GM19452 (cell line): ENCODE results near the gene NUDT15.
"Not testable (repeated sequence)": the region's sequence is repeated elsewhere in the genome, so short reads cannot be mapped to it uniquely, and the experiment has no call there.

Experiments
- ATAC-seq: cut with Tn5 transposase; IDR thresholded peaks from one replicate; pipeline ENCODE4 v1.9.1; 2021; ENCODE audit not compliant: unreplicated experiment

NUDT15 gene

GRCh38 chr13:48037346-48038173 is at the start of gene NUDT15:
Gene NUDT15 (plus strand): TSS chr13:48037726. CDS start chr13:48037747, 21 bp downstream.
- ATAC-seq, result peak; percentile 94

- no peak for ATAC-seq
These were observed 47.1 kb upstream of the NUDT15 start for GRCh38 chr13:47990427-47990826.

GRCh38 chr13:47990920-47991466 is 46.5 kb upstream of the NUDT15 start:
- no peak for ATAC-seq

- no peak for ATAC-seq
These were observed 45.7 kb upstream of the NUDT15 start for GRCh38 chr13:47991859-47992258.

- no peak for ATAC-seq
These were observed 40.1 kb upstream of the NUDT15 start for GRCh38 chr13:47997384-47997783.

GRCh38 chr13:47999973-48000372 is 37.6 kb upstream of the NUDT15 start:
- ATAC-seq, result no peak

GRCh38 chr13:48000559-48001113 is 36.9 kb upstream of the NUDT15 start:
- ATAC-seq, result peak; percentile 29

- peak; percentile 99 for ATAC-seq
These were observed 36.2 kb upstream of the NUDT15 start, which contains the start of gene SUCLA2 for GRCh38 chr13:48001114-48001881. Gene SUCLA2 (minus strand): TSS chr13:48001273. CDS start chr13:48001269, 4 bp downstream.

- ATAC-seq, result not testable (repeated sequence)
These were observed 35.5 kb upstream of the NUDT15 start for GRCh38 chr13:48001999-48002398.

- ATAC-seq, result no peak
These were observed 33.3 kb upstream of the NUDT15 start for GRCh38 chr13:48004201-48004600.

- ATAC-seq, result no peak
These were observed 31.1 kb upstream of the NUDT15 start for GRCh38 chr13:48006396-48006795.

- no peak for ATAC-seq
These were observed 28.2 kb upstream of the NUDT15 start for GRCh38 chr13:48009284-48009683.

- ATAC-seq, result no peak
These were observed 26.8 kb upstream of the NUDT15 start for GRCh38 chr13:48010698-48011097.

- ATAC-seq, result no peak
These were observed 24.9 kb upstream of the NUDT15 start for GRCh38 chr13:48012668-48013067.

- ATAC-seq, result no peak
These were observed 23.2 kb upstream of the NUDT15 start for GRCh38 chr13:48014359-48014758.

- no peak for ATAC-seq
These were observed 18.9 kb upstream of the NUDT15 start for GRCh38 chr13:48018637-48019036.

- ATAC-seq, result no peak
These were observed 17.7 kb upstream of the NUDT15 start for GRCh38 chr13:48019796-48020195.

GRCh38 chr13:48028066-48028465 is 9.5 kb upstream of the NUDT15 start:
- no peak for ATAC-seq

- ATAC-seq, result no peak
These were observed 7.7 kb upstream of the NUDT15 start for GRCh38 chr13:48029859-48030258.

- no peak for ATAC-seq
These were observed 1.2 kb downstream of the NUDT15 start for GRCh38 chr13:48038761-48039160.

- ATAC-seq, result no peak
These were observed 2.5 kb downstream of the NUDT15 start for GRCh38 chr13:48040049-48040448.
